GM12801 (cell line): ENCODE data around the gene COL19A1.

Experiments
- TF ChIP-seq, protein P1 (sequence below): IDR thresholded peaks from one replicate; pipeline ENCODE4 v1.5.1; 2011; ENCODE audit warnings: control low read depth; ENCODE audit not compliant: insufficient read length; ENCODE audit errors: extremely low read depth

The COL19A1 gene

DNA sequence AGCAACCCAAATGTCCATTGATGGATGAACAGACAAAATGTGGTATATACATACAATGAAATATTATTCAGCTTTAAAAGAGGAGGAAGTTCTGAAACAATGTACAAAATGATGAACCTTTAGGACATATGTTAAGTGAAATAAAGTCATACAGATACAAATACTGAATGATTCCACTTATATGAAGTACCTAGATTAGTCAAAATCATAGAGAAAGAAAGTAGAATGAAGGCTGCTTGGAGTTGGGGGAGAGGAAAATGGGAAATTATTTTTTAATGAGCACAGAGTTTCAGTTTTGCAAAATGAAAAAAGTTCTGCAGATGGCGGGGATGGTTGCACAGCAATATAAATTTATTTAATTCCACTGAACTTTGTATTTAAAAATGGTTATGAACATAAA is 12.4 kb downstream of the COL19A1 start:
- TF ChIP-seq, protein P1, sequence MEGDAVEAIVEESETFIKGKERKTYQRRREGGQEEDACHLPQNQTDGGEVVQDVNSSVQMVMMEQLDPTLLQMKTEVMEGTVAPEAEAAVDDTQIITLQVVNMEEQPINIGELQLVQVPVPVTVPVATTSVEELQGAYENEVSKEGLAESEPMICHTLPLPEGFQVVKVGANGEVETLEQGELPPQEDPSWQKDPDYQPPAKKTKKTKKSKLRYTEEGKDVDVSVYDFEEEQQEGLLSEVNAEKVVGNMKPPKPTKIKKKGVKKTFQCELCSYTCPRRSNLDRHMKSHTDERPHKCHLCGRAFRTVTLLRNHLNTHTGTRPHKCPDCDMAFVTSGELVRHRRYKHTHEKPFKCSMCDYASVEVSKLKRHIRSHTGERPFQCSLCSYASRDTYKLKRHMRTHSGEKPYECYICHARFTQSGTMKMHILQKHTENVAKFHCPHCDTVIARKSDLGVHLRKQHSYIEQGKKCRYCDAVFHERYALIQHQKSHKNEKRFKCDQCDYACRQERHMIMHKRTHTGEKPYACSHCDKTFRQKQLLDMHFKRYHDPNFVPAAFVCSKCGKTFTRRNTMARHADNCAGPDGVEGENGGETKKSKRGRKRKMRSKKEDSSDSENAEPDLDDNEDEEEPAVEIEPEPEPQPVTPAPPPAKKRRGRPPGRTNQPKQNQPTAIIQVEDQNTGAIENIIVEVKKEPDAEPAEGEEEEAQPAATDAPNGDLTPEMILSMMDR: no peak

DNA sequence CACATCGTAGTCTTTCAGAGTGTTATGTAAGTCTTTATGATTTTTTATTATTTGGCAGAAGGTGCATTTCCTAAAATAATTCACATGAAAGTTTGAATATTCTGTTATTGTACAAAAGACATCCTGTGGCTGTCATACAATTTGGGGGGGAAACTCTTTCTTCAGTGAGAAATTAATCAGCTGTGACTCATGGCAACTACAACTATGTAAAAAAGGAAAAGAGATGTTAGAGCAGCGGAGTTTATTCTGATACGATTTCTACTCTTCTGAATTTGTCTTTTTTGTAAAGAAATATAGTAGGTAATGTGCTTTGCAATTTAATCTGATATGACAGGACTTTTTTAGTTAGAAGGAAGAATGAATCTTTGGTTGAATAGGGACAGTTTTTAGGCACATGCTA is 14.2 kb downstream of the COL19A1 start:
- TF ChIP-seq, protein P1: no peak

DNA sequence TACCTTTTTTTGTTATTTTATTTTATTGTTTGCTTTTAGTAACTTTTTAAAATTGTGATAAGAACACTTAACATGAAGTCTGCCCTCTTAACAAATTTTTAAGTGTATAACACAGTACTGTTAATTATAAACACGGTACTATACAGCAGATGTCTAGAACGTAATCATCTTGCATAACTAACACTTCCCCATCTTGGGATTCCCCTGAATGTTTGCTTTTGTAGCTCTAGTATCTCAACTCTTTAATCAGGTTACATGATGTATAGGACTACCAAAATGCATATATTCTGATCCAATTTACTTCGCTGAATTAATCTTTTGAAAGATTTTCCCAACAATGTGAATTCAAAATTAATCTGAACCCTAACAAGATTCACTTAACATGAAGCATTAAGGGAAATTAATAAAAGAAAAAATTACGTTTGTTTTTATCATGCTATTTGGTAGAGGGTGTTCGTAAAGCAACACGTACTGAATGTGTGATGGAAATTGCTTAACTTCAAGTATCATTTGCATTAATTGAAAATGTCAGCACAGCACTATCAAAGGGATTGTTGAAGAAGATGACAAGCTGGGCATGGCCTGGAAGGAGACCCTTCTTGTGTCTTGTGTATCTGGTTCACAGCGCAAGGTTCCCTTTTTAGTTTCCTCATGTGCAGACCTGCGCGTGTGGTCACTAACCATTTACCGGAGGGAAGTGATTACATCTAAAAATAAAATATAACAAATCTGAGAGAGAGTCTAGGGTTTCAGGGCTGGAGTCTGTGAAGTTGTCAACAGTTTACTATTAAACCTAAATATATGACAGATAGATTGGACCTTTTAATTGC is 15.2 kb downstream of the COL19A1 start:
- TF ChIP-seq, protein P1: no peak

DNA sequence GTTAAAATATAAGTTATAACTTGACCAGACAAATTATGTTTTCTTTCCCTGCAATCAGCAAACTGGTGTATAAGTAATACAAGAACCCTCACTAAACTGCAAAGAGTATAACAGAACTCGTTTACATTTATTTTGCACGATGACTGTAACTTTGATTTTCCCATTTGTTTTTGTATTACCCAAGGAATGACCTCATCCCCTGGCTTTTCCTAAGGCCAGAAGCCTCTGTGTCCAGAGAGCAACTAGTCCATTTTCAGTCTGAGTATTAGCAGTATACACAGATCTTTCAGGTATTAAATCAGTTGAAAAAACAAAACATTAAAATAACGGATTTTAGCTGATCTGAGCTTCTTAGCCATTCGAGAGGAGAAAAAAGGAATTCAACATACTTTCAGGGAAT is 17.2 kb downstream of the COL19A1 start:
- TF ChIP-seq, protein P1: no peak

DNA sequence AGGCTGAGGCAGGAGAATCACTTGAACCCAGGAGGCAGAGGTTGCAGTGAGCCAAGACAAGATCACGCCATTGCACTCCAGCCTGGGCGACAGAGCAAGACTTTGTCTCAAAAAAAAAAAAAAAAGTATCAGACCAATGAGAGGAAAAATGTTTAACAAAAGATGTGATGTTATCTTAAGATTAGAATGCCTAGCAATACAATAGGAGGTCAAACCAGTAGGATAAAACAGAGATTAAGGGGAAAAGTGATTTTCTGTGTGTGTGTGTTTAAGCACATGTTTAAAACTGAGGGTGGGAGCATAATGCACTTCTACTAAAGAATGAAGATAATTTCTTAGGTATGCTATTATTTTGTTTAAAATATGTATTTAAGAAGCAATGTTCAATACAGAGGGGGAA is 17.9 kb downstream of the COL19A1 start:
- TF ChIP-seq, protein P1: no peak

DNA sequence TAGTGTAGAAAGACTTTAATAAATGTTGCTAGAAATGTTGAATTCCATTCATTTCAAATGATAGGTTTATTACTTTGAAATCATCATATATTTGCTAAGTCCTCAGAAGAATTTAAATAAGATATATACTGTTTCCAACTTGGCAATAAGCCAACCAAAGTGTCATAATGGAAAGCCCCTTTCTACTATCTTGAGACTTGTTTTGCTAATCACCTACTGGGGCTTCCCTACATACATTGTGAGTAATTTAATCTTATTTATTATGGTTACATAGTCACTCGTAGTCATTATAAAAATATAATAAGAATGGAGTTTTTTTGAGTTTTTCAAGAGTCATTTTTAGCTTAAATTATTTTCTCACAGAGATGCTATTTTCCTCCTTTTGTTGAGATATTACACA is 20.7 kb downstream of the COL19A1 start:
- TF ChIP-seq, protein P1: no peak

DNA sequence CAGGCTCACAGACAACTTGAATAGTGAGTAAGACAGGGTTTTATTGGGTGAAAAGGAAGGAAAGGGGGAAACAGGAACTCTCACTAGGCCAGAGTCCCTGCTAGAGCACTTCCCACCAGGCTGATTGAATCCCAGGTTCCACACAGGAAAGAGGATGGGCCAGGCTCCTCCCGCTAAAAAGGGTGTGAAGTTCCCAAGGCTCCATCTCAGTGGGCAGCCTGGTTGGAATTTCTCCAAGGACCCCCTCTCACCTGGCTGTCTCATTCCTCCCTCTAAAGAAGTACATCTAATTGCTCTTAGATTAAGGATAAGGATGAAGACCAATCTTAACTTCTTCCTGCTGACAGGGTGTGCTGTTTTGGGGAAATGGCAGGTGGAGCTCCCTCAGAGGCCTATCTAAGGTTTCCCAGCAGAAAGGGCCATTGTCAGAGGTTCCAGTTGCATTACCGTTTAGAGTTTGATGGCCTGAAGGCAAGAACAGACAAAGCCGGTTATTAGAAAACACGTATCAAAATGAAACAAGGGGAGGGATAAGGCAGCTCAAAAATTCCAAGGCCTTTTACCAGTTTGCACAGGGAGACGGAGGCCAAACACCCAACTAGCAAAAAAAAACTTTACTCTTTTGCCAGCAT is 21.5 kb downstream of the COL19A1 start:
- TF ChIP-seq, protein P1: no peak
